HepG2 (cell line): Measurements from ENCODE around the gene ALG3. TPM values are rescaled to one million over a fixed set of nuclear protein-coding genes. Genes with fewer than 3 reads are reported as not detected.
A peak's percentile ranks its signal among the peaks of the same experiment; 100 is the strongest.

Experiments
- ARID4A ChIP-seq: sonication (generic); formaldehyde crosslinking; IDR thresholded peaks from 2 replicates; pipeline ENCODE4 v1.5.0; 2020; ENCODE audit warnings: mild to moderate bottlenecking, missing genetic modification reagents, borderline replicate concordance
- CHD4 ChIP-seq: fragments of 200-600 bp; sonication (generic); IDR thresholded peaks from 2 replicates; pipeline ENCODE4 v1.7.0; 2017; ENCODE audit warnings: mild to moderate bottlenecking, low read length, borderline replicate concordance
- HHEX ChIP-seq: IDR thresholded peaks from 2 replicates; pipeline ENCODE4 v1.6.1; 2016; ENCODE audit warnings: control low read depth
- HNF1B ChIP-seq: sonication (generic); formaldehyde crosslinking; IDR thresholded peaks from 2 replicates; pipeline ENCODE4 v1.5.1; 2020; ENCODE audit warnings: mild to moderate bottlenecking, moderate library complexity, missing genetic modification reagents
- MYPOP ChIP-seq: sonication (generic); formaldehyde crosslinking; IDR thresholded peaks from 2 replicates; pipeline ENCODE4 v1.8.1; 2023; ENCODE audit warnings: mild to moderate bottlenecking, moderate library complexity, missing genetic modification reagents
- NFKB2 ChIP-seq: sonication (generic); formaldehyde crosslinking; IDR thresholded peaks from 2 replicates; pipeline ENCODE4 v1.4.0; 2020; ENCODE audit warnings: missing genetic modification reagents, borderline replicate concordance
- PHF8 ChIP-seq: sonication (generic); formaldehyde crosslinking; IDR thresholded peaks from 2 replicates; pipeline ENCODE4 v1.5.0; 2020; ENCODE audit warnings: missing genetic modification reagents
- RARA ChIP-seq: IDR thresholded peaks from 2 replicates; pipeline ENCODE4 v1.6.1; 2016; ENCODE audit warnings: missing genetic modification reagents, missing compliant biosample characterization
- TAF1 ChIP-seq: sonication (generic); formaldehyde crosslinking; IDR thresholded peaks from 2 replicates; pipeline ENCODE4 v1.4.0; 2020; ENCODE audit warnings: missing genetic modification reagents
- ZBTB4 ChIP-seq: sonication (generic); formaldehyde crosslinking; IDR thresholded peaks from 2 replicates; pipeline ENCODE4 v1.4.0; 2020; ENCODE audit warnings: missing genetic modification reagents, mild to moderate bottlenecking, borderline replicate concordance
- ZNF30 ChIP-seq: sonication (generic); formaldehyde crosslinking; IDR thresholded peaks from 2 replicates; pipeline ENCODE4 v1.5.0; 2020; ENCODE audit warnings: mild to moderate bottlenecking, missing genetic modification reagents
- ZNF737 ChIP-seq: sonication (generic); formaldehyde crosslinking; IDR thresholded peaks from 2 replicates; pipeline ENCODE4 v1.5.0; 2020; ENCODE audit warnings: missing genetic modification reagents, mild to moderate bottlenecking, borderline replicate concordance
- ZNF790 ChIP-seq: sonication (generic); formaldehyde crosslinking; IDR thresholded peaks from 2 replicates; pipeline ENCODE4 v1.8.0; 2022; ENCODE audit warnings: missing genetic modification reagents, mild to moderate bottlenecking, borderline replicate concordance
- ZSCAN9 ChIP-seq: IDR thresholded peaks from 2 replicates; pipeline ENCODE4 v1.6.1; 2016; ENCODE audit warnings: borderline replicate concordance
- polyA plus RNA-seq, 8 experiments: library from polyadenylated mRNA; depleted of rRNA in 3 of 8; stranded (reverse) in 7 of 8; unstranded in 1 of 8; fragments of >200 nt; fragmentation: Illumina TruSeq in 4 of 8; extraction: Trizol in 4 of 8; gene quantifications; 2 replicates each; pipeline versions ENCODE4 v1.2.1 to v1.2.3, GENCODE V29; 2011 to 2016; ENCODE audit warnings: low read depth in 4 of 8, missing spikeins in 1 of 8, mixed read lengths in 1 of 8; ENCODE audit not compliant: insufficient read depth in 1 of 8
- total RNA-seq, 5 experiments: library from RNA; depleted of rRNA; stranded (reverse); fragments of >200 nt; fragmentation: Illumina TruSeq; extraction: Trizol; gene quantifications; 2 replicates each; pipeline ENCODE4 v1.2.3, GENCODE V29; 2016; ENCODE audit warnings: low read depth in 1 of 5

The ALG3 gene
- total and polyA plus RNA-seq, 2 of the 13 experiments (the other 11 are each of a cell fraction or from before 2014, with no cell fraction given) = 46.6 to 57.1 TPM

GRCh38 chr3:184248454-184249411 is at the start of gene ALG3 (continued):
- no peak; the same call in 1 of the 2 replicates for TF ChIP-seq ZNF30 (CRISPR knock-in tag)
- TF ChIP-seq HNF1B (CRISPR knock-in tag) = no peak; the same call in 1 of the 2 replicates
- TF ChIP-seq CHD4 = no peak
- TF ChIP-seq TAF1 (CRISPR knock-in tag) = peak; percentile 99
- no peak for TF ChIP-seq HHEX (CRISPR knock-in tag)
- peak; percentile 85 for TF ChIP-seq ARID4A (CRISPR knock-in tag)
- TF ChIP-seq MYPOP (CRISPR knock-in tag) = no peak
- peak; percentile 92 for TF ChIP-seq PHF8 (CRISPR knock-in tag)
- TF ChIP-seq ZNF737 (CRISPR knock-in tag) = no peak
- TF ChIP-seq ZSCAN9 (CRISPR knock-in tag) = peak; percentile 92
- TF ChIP-seq ZBTB4 (CRISPR knock-in tag) = no peak
- peak; percentile 83; the same call in 1 of the 2 replicates for TF ChIP-seq ZNF790
- TF ChIP-seq NFKB2 (CRISPR knock-in tag) = peak; percentile 68
- TF ChIP-seq RARA (CRISPR knock-in tag) = peak; percentile 35; the same call in 1 of the 2 replicates
